HL-60 (cell line): ENCODE measurements around the gene ICA1.

Source experiments
- CTCF ChIP-seq: IDR thresholded peaks from one replicate; pipeline ENCODE4 v1.5.1; 2011; ENCODE audit warnings: low read length, control low read depth, inconsistent platforms; ENCODE audit not compliant: insufficient read depth
- GABPA ChIP-seq: IDR thresholded peaks from 2 replicates; pipeline ENCODE4 v1.6.1; 2012; ENCODE audit warnings: low read depth
- POLR2AphosphoS5 ChIP-seq: IDR thresholded peaks from 2 replicates; pipeline ENCODE4 v1.6.1; 2012; ENCODE audit warnings: low read depth
- SPI1 ChIP-seq: IDR thresholded peaks from 2 replicates; pipeline ENCODE4 v1.6.1; 2012; ENCODE audit warnings: low read depth, mild to moderate bottlenecking, borderline replicate concordance
- TF ChIP-seq, protein P1 (sequence below): IDR thresholded peaks from 2 replicates; pipeline ENCODE4 v1.6.1; 2012; ENCODE audit warnings: low read depth; ENCODE audit not compliant: insufficient replicate concordance

DNA sequence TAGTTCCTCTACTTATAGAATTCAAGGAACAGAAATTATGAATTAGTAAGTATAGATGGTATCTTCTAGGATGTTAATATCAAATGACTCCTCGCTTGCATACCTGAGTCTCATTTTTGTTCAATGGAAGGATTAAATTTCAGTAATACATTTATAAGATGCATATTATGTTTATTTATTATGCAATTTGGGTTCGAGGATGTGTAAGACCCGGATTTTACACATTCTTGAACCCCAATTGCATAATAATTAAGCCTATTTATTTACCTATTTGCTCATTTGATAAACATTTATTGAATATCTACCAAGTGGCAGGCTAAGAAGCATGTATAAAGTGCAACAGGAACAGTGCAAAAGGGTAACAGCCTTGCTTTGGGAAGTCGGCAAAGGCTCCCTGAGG lies 52.6 kb downstream of the ICA1 start:
- TF ChIP-seq CTCF (no peak), GABPA (no peak), POLR2AphosphoS5 (no peak), SPI1 (no peak)
- TF ChIP-seq, protein P1, sequence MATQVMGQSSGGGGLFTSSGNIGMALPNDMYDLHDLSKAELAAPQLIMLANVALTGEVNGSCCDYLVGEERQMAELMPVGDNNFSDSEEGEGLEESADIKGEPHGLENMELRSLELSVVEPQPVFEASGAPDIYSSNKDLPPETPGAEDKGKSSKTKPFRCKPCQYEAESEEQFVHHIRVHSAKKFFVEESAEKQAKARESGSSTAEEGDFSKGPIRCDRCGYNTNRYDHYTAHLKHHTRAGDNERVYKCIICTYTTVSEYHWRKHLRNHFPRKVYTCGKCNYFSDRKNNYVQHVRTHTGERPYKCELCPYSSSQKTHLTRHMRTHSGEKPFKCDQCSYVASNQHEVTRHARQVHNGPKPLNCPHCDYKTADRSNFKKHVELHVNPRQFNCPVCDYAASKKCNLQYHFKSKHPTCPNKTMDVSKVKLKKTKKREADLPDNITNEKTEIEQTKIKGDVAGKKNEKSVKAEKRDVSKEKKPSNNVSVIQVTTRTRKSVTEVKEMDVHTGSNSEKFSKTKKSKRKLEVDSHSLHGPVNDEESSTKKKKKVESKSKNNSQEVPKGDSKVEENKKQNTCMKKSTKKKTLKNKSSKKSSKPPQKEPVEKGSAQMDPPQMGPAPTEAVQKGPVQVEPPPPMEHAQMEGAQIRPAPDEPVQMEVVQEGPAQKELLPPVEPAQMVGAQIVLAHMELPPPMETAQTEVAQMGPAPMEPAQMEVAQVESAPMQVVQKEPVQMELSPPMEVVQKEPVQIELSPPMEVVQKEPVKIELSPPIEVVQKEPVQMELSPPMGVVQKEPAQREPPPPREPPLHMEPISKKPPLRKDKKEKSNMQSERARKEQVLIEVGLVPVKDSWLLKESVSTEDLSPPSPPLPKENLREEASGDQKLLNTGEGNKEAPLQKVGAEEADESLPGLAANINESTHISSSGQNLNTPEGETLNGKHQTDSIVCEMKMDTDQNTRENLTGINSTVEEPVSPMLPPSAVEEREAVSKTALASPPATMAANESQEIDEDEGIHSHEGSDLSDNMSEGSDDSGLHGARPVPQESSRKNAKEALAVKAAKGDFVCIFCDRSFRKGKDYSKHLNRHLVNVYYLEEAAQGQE: no peak
